NB4 (cell line): ENCODE results near the gene RNF125.

Experiments used
- DNase-seq: peaks from one replicate; pipeline ENCODE4 v3.0.0; 2010; ENCODE audit warnings: low read depth
- H3K4me3 ChIP-seq: one replicate; pipeline ENCODE4 v1.5.1; 2011; ENCODE audit warnings: mild to moderate bottlenecking, low read depth, low read length, moderate library complexity
- MYC ChIP-seq: IDR thresholded peaks from 2 replicates; pipeline ENCODE4 v1.6.1; 2011; ENCODE audit warnings: low read depth, low read length
- POLR2A ChIP-seq: IDR thresholded peaks from 2 replicates; pipeline ENCODE4 v1.6.1; 2011; ENCODE audit warnings: mild to moderate bottlenecking; ENCODE audit not compliant: insufficient read length; ENCODE audit errors: extremely low read depth
- TF ChIP-seq, protein P1 (sequence below): IDR thresholded peaks from one replicate; pipeline ENCODE4 v1.5.1; 2012; ENCODE audit warnings: low read depth, low read length
- TF ChIP-seq, protein P2 (sequence below): IDR thresholded peaks from 2 replicates; pipeline ENCODE4 v1.6.1; 2011; ENCODE audit warnings: low read depth, low read length

RNF125 gene

DNA sequence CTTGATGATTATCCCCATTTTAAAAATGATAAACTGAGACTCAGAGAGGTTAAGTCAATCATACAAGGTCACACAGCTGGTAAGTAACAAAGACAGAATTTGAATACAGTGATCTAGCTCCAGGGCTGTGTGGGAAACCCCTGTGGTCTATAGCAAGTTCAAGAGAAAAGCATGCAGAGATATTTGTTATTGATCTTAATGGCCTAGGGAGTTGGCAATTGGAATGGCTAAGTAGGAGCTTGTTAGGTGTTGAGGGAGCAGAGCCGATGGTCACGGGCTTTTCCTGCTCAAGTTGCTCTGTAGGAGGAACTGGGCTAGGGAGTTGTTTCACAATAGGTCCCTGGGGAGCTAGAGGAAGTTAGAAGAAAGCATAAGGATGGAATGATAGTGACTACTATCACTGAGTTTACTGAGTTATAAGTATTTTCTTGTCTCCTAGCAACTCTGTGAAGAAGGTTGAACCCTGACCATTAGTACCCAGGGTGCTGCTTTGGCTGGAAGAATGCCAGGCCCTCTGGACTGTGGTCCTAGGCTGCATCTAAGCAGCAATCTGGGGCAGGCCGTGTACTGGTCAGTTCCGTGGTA, 30.0 kb downstream of the RNF125 start:
- no peak overlapping the region for H3K4me3 ChIP-seq
- TF ChIP-seq, protein P1, sequence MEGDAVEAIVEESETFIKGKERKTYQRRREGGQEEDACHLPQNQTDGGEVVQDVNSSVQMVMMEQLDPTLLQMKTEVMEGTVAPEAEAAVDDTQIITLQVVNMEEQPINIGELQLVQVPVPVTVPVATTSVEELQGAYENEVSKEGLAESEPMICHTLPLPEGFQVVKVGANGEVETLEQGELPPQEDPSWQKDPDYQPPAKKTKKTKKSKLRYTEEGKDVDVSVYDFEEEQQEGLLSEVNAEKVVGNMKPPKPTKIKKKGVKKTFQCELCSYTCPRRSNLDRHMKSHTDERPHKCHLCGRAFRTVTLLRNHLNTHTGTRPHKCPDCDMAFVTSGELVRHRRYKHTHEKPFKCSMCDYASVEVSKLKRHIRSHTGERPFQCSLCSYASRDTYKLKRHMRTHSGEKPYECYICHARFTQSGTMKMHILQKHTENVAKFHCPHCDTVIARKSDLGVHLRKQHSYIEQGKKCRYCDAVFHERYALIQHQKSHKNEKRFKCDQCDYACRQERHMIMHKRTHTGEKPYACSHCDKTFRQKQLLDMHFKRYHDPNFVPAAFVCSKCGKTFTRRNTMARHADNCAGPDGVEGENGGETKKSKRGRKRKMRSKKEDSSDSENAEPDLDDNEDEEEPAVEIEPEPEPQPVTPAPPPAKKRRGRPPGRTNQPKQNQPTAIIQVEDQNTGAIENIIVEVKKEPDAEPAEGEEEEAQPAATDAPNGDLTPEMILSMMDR, result no peak
- no peak for TF ChIP-seq POLR2A
- TF ChIP-seq MYC, result no peak
- TF ChIP-seq, protein P2, sequence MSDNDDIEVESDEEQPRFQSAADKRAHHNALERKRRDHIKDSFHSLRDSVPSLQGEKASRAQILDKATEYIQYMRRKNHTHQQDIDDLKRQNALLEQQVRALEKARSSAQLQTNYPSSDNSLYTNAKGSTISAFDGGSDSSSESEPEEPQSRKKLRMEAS, result no peak
- DNase-seq, result peak; percentile 94

DNA sequence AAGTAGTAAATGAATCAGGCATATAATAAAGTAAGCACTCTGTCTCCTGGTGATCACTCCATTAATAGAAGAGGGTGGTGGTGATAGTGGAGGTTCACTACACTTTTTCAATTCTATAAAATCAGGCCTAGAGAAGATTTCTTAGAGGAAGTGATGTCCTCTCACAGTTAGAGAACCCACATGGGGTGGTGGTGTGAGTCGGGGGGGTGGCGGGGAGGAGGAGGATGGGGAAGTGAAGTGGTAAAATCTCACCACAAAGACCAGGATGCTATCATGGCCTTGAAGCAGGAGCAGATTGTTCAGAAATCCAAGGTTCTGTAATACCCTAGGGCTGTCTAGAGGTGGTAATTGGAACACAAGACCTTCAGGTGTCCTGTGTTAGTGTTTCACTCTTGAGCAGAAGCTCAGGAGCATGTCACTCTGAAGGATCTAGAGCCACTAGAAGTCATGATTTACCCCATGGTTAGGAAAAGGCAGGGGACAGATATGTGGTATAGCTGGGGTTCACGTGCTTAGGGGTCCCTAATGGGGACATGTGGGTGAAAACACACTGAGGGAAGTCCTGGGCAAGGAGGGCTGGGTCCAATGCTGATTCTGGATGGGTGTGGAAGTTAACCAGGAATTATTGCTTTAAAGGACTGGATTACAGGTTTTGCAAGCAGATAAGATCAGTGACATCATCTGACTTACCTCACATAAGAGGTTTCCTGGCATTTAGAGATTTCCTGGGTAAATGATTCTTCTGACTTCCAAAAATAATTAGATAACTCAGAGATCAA, 31.0 kb downstream of the RNF125 start:
- TF ChIP-seq POLR2A, result no peak
- TF ChIP-seq, protein P1, result no peak
- TF ChIP-seq, protein P2, result no peak
- TF ChIP-seq MYC, result no peak
- peak overlapping the region; percentile 14 for H3K4me3 ChIP-seq
- DNase-seq, result peak; percentile 91

DNA sequence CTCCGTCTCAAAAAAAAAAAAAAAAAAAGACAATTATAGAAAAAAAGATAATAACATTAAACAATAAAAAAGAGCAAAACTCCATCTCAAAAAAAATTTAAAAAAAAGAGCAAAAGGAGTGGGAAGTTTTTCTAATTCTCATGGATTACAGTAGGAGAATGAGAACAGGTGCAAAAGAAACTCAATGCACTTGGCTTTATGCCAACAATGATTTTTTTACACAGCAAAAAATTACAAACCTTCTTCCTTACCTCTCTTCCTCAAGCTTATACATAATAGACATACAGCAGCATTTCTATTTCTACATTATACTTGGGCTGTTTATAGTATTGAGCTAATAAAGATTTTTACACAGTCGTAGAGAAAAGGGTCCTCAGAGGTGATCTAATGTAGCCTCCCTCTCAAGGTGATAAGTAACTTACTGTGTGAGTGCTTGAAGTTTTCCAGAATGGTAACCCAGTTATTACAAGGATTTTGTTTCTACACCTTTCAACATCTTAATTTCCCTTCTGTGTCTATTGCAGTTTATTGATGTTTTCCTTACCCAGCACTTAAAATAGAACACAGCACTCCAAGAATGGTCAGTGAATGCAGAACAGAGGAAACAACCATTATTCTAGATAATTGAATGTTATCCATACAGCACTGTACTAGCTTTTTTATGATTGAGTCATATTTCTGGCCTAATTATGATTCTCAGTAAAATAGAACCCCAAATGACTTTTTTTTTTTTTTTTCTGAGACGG, 38.2 kb downstream of the RNF125 start:
- TF ChIP-seq POLR2A (no peak), MYC (no peak)
- TF ChIP-seq, protein P2, result no peak
- TF ChIP-seq, protein P1, result no peak
- no peak for DNase-seq
- H3K4me3 ChIP-seq, result no peak overlapping the region

DNA sequence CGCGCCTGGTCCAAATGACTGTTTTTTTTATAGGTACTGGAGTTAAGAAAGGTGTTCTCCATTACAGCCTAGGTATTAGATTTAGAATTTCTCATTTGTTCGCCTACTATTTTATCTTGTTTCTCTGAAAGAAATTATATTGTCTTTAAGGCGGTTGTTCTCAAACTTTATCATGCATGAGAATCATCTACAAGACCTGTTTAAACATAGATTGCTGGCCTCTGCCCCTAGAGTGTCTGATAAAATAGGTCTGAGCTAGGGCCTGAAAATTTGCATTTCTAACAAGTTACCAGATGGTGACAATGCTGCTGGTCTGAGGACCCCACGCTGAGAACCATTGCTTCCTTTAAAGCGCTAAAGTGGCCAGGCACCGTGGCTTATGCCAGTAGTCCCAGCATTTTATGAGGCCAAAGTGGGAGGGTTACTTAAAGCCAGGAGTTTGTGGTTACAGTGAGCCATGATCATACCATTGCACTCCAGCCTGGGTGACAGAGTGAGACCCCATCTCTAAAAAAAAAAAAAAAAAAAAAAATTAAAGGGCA, 39.1 kb downstream of the RNF125 start:
- no peak overlapping the region for H3K4me3 ChIP-seq
- TF ChIP-seq, protein P1, result no peak
- TF ChIP-seq, protein P2, result no peak
- no peak for TF ChIP-seq MYC
- DNase-seq, result peak; percentile 87

DNA sequence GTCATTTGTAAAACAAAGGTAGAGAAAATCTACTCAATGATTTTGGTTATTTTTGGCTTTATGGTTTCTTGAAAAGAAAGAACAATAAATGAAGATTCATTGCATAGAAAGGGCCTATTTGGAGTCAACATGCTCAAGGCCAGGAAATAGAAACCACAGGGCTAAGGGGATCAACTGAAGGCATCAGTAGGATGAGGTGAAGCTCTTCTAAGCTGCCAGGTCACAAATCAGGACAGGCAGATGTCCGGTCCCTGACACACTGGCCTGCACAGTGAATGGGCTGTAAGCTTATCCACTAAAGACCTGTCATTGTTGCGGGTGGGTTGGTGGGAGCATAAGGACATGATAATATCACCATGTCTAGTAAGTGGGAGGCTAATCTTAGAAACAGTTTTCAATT, 41.4 kb downstream of the RNF125 start:
- DNase-seq, result no peak
- H3K4me3 ChIP-seq, result no peak overlapping the region
- TF ChIP-seq MYC (no peak), POLR2A (no peak)
- TF ChIP-seq, protein P1, result no peak
- TF ChIP-seq, protein P2, result no peak
